Ovary (tissue), 3 donors: ENCODE data around the gene TMEM176B.

ENCODE experiments used
- CTCF ChIP-seq, 3 donors: fragments of 450-650 bp in 2 of 3; fragments of 200-600 bp in 1 of 3; IDR thresholded peaks; one replicate each; pipeline versions ENCODE4 v1.5.1 to v1.8.0; 2016 to 2022; ENCODE audit warnings: antibody characterized with exemption in 3 of 3, mild to moderate bottlenecking in 1 of 3
- EP300 ChIP-seq: sonication (generic); formaldehyde crosslinking; IDR thresholded peaks from one replicate; pipeline ENCODE4 v1.6.1; 2017; ENCODE audit warnings: antibody characterized with exemption
- POLR2A ChIP-seq: fragments of 450-650 bp; IDR thresholded peaks from one replicate; pipeline ENCODE4 v1.6.1; 2017; ENCODE audit warnings: antibody characterized with exemption, mild to moderate bottlenecking, moderate library complexity
- donor health status: DM: no; HTN: no; CAD: no.

DNA sequence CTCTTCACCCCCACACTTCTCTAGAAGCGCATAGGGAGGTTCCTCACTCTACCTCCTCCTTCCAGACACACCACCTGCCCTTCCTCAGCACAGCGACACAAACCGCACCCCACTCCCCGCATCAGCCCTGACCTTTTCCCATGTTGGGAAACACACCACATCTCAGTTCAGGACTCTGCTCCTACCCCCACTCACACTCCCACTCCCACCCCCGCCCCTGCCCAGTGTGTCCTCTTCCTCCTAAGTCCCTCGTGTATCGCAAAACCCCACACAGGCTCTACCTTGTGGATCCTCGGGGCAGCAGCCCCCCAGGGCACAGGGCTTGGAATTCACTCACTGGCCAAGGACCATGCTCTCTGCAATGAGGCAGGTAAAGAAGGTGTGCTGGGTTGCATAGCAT, 47.9 kb upstream of the TMEM176B start:
- TF ChIP-seq POLR2A, result no peak
- TF ChIP-seq CTCF (IDR thresholded peaks at IDR 0.05), result no peak
- no peak for TF ChIP-seq EP300
